ENCODE results near the gene CLEC4D. TPM values are rescaled to one million over a fixed set of nuclear protein-coding genes. Genes with fewer than 3 reads are reported as not detected.

CLEC4D gene
- 0.14 TPM in 1 of 2 replicates, not detected in the other for total RNA-seq
- long read RNA-seq = 0 reads

DNA sequence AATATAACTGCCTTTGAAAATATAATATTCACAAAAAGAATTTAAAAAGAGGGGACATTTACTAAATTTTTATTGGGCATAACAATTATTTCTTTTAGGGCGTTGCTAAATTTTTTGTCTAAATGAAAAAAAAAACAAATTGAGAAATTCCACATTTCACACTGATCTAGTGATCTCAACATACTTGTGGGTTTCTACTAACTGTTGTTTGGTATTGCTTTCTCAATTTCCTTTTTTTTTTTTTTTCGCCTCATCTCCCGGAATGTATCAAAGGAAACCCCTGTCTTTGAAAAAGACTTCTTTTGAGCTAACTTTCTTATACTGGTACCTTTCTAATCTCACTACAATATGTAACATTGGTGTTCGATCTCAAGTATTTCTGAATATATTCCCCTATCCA lies at the start of gene CLEC4D:
CLEC4D (plus strand) TSS at position 248 of the 400 bp plus-strand sequence. CDS start 230 bp downstream, outside the sequence.
- TF ChIP-seq, protein P1, sequence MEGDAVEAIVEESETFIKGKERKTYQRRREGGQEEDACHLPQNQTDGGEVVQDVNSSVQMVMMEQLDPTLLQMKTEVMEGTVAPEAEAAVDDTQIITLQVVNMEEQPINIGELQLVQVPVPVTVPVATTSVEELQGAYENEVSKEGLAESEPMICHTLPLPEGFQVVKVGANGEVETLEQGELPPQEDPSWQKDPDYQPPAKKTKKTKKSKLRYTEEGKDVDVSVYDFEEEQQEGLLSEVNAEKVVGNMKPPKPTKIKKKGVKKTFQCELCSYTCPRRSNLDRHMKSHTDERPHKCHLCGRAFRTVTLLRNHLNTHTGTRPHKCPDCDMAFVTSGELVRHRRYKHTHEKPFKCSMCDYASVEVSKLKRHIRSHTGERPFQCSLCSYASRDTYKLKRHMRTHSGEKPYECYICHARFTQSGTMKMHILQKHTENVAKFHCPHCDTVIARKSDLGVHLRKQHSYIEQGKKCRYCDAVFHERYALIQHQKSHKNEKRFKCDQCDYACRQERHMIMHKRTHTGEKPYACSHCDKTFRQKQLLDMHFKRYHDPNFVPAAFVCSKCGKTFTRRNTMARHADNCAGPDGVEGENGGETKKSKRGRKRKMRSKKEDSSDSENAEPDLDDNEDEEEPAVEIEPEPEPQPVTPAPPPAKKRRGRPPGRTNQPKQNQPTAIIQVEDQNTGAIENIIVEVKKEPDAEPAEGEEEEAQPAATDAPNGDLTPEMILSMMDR (IDR thresholded peaks at IDR 0.05; ENCODE audit: unreplicated experiment) = no peak
- no peaks in the 10 kb centered on the region for H3K36me3 Mint-ChIP-seq (ENCODE audit: insufficient read depth)
- H3K27ac Mint-ChIP-seq = no peak within 1 kb of the TSS
- DNase-seq (ENCODE audit: low spot score, unreplicated experiment) = no peak
- H3K4me3 Mint-ChIP-seq (ENCODE audit: low read depth) = no peak within 1 kb of the TSS
- no peaks in the 10 kb centered on the region for H3K9me3 Mint-ChIP-seq (ENCODE audit: low read depth)
- H3K4me1 Mint-ChIP-seq (ENCODE audit: low read depth) = no peaks in the 10 kb centered on the region
- H3K27me3 Mint-ChIP-seq = peaks cover 8% of the 10 kb centered on the region

GRCh38 chr12:8465301-8465996 lies 47.9 kb upstream of the CLEC4D start:
- TF ChIP-seq, protein P1 (IDR thresholded peaks at IDR 0.05; ENCODE audit: unreplicated experiment) = no peak
- peaks cover 25% of the 10 kb centered on the region for H3K9me3 Mint-ChIP-seq (ENCODE audit: low read depth)
- no peak overlapping the region for H3K27ac Mint-ChIP-seq
- H3K4me3 Mint-ChIP-seq (ENCODE audit: low read depth) = no peak overlapping the region
- H3K4me1 Mint-ChIP-seq (ENCODE audit: low read depth) = peaks cover 9% of the 10 kb centered on the region
- H3K36me3 Mint-ChIP-seq (ENCODE audit: insufficient read depth) = peaks cover 4% of the 10 kb centered on the region
- no peak for DNase-seq (ENCODE audit: low spot score, unreplicated experiment)
- no peaks in the 10 kb centered on the region for H3K27me3 Mint-ChIP-seq

DNA sequence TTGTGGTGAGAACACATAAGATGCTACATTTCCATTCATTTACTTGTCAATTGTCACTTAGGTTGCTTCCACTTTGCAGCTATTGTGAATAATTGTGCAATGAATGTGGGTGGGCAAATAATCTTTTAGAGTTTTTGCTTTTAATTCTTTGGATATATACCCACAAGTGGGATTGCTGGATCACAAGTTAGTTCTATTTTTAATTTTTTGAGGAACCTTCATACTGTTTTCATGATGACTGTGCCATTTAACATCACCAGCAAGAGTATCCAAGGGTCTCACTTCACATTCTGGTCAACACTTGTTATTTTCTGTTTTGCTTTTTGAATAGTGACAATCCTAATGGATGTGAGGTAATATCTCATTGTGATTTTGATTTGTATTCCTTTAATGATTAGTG lies 47.1 kb upstream of the CLEC4D start:
- H3K27me3 Mint-ChIP-seq = peaks cover under 1% of the 10 kb centered on the region
- peaks cover 4% of the 10 kb centered on the region for H3K36me3 Mint-ChIP-seq (ENCODE audit: insufficient read depth)
- H3K4me3 Mint-ChIP-seq (ENCODE audit: low read depth) = no peak overlapping the region

DNA sequence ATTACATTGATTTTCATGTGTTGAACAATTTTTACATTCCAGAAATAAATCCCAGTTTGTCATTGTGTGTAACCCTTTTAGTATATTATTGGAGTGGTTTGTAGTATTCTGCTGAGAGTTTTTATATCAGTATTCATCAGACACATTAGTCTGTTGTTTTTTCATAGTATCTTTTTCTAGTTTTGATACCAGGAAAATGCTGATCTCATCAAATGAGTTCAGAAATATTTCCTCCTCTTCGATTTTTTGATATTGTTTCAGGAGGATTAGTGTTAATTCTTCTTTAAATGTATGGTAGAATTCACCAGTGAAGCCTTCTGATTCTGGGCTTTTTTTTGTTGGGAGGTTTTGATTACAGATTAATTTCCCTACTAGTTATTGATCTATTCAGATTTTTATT lies 42.2 kb upstream of the CLEC4D start:
- Mint-ChIP-seq H3K27me3 (peaks cover 4% of the 10 kb centered on the region), H3K4me3 (ENCODE audit: low read depth) (no peak overlapping the region), H3K27ac (no peak overlapping the region), H3K36me3 (ENCODE audit: insufficient read depth) (peaks cover 4% of the 10 kb centered on the region), H3K4me1 (ENCODE audit: low read depth) (no peaks in the 10 kb centered on the region), H3K9me3 (ENCODE audit: low read depth) (peaks cover 25% of the 10 kb centered on the region)
- TF ChIP-seq, protein P1 (IDR thresholded peaks at IDR 0.05; ENCODE audit: unreplicated experiment) = no peak
- DNase-seq (ENCODE audit: low spot score, unreplicated experiment) = no peak

More for the DNA sequence above, 47.1 kb upstream of the CLEC4D start:
- Mint-ChIP-seq H3K4me1 (ENCODE audit: low read depth) (peaks cover 9% of the 10 kb centered on the region), H3K27ac (no peak overlapping the region), H3K9me3 (ENCODE audit: low read depth) (peaks cover 25% of the 10 kb centered on the region)
- DNase-seq (ENCODE audit: low spot score, unreplicated experiment) = no peak
- TF ChIP-seq, protein P1 (IDR thresholded peaks at IDR 0.05; ENCODE audit: unreplicated experiment) = no peak

DNA sequence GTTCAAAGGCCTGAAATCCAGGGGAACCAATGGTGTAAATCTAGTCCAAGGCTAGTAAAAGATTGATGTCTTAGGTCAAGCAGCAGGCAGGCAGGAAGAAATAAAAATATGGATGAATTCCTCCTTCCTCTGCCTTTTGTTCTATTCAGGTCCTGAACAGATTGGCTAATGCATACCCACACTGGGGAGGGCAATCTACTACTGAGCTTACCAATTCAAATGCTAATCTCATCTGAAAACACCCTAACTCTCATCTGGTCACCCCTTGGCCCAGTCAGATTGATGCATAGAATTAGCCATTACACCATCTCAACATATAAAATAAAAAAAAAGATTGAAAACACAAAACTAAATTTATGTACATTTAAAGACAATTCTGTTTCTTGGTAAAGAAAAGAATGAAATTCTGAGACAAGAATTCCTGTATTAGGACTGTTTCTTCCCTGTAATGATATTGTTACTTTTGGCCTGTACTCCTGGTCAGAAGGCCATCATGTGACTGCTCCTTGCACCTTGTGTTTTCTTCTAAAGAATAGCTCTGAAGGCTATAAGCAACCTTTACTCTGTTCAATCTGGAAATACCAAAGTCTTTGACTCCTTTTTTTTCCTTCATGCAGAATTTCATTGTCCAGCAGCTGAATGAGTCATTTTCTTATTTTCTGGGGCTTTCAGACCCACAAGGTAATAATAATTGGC lies 37.6 kb upstream of the CLEC4D start:
- TF ChIP-seq, protein P1 (IDR thresholded peaks at IDR 0.05; ENCODE audit: unreplicated experiment) = no peak
- H3K4me3 Mint-ChIP-seq (ENCODE audit: low read depth) = no peak overlapping the region
- H3K36me3 Mint-ChIP-seq (ENCODE audit: insufficient read depth) = no peaks in the 10 kb centered on the region
- no peak for DNase-seq (ENCODE audit: low spot score, unreplicated experiment)
- H3K4me1 Mint-ChIP-seq (ENCODE audit: low read depth) = no peaks in the 10 kb centered on the region
- no peaks in the 10 kb centered on the region for H3K9me3 Mint-ChIP-seq (ENCODE audit: low read depth)
- H3K27ac Mint-ChIP-seq = no peak overlapping the region
- H3K27me3 Mint-ChIP-seq = peaks cover 4% of the 10 kb centered on the region
